NK-92 treated with Interleukin-12 subunit alpha and Interleukin-12 subunit beta, amount 100 ng/mL, for 24 hours (cell line): ENCODE data around the gene INTS6L.
A peak's percentile ranks its signal among the peaks of the same experiment; 100 is the strongest.

Experiments
- DNase-seq: peaks from one replicate; lab custom pipeline; 2025; lab: John Stamatoyannopoulos, UW

Gene INTS6L, protein sequence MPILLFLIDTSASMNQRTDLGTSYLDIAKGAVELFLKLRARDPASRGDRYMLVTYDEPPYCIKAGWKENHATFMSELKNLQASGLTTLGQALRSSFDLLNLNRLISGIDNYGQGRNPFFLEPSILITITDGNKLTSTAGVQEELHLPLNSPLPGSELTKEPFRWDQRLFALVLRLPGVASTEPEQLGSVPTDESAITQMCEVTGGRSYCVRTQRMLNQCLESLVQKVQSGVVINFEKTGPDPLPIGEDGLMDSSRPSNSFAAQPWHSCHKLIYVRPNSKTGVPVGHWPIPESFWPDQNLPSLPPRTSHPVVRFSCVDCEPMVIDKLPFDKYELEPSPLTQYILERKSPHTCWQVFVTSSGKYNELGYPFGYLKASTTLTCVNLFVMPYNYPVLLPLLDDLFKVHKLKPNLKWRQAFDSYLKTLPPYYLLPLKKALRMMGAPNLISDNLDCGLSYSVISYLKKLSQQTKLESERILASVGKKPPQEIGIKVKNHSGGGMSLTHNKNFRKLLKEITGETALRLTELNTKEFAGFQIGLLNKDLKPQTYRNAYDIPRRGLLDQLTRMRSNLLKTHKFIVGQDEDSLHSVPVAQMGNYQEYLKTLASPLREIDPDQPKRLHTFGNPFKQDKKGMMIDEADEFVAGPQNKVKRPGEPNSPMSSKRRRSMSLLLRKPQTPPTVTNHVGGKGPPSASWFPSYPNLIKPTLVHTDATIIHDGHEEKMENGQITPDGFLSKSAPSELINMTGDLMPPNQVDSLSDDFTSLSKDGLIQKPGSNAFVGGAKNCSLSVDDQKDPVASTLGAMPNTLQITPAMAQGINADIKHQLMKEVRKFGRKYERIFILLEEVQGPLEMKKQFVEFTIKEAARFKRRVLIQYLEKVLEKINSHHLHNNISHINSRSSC

DNA sequence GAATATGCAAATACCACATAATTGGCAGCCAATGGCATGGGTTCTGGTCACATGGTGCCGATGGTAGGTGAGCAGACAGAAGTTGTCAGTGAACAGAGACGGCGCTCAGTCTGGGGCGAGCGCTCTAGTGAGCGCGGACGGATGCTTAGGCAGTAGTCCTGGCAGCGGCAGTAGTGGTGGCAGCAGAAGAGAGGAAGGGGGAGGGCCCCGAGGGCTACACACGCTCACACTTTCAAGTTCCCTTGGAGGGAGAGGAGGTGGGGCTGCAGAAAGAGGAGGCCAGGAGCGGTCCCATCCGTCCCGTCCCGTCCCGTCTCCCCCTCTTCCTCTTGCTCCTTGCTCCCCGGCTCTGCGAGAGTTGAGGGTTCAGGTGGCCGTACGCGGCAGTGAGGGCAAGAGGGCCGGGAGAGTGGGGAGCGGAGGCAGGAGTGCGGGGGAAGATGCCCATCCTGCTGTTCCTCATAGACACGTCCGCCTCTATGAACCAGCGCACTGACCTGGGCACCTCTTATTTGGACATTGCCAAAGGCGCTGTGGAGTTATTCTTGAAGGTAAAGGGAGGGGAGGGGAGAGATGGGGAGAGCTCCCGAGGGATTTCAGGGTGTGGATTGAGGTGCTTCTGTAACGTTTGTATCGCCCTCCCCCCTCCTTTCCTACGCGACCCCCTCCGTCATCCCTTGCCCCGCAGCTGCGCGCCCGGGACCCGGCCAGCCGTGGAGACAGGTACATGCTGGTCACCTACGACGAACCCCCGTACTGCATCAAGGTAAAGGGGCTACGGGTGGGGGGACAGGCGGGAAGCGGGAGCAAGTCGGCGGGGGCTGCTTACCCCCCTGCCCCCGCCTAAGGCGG lies at the start of gene INTS6L:
TSS of gene INTS6L (plus strand) at position 108 of the 852 bp plus-strand sequence. CDS start at position 441, 333 bp downstream.
- DNase-seq, result peak; percentile 77

DNA sequence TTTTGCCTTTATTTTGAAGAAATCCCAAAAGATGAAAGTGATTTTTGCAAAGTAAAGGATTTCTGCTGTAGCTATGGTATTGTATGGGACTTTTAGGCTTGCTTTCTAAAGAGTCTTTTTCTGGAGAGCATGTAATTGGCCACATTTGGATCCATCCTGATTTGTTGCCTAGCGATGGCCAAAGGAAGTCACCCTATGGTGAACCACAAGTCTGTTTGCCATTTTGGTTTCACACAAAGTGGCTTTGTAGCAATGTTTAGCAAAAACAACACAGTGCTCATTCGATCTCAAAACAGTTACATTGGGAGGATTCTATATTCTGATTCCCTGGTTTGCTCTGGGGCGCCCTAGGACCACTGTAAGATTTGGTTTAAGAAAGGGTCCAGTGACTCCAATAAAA lies 44.1 kb upstream of the INTS6L start:
- no peak for DNase-seq

DNA sequence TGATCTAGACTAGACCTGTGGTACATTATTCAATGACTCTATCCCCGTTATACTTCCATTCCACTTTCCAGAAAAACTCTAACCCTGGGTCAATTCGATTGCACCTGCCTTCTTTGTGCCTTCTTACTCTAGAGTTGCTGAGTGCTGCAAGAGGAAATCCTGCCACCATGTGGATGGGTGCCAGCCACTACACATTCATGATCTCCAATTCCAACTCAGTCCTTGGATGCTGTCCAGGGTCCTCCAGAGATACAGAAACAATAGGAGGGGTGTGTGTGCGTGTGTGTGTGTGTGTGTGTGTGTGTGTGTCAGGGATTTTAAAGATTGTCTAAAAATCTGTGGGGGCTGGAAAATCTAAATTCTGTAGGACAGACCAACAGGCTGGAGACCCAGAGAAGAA lies 42.9 kb upstream of the INTS6L start:
- no peak for DNase-seq

DNA sequence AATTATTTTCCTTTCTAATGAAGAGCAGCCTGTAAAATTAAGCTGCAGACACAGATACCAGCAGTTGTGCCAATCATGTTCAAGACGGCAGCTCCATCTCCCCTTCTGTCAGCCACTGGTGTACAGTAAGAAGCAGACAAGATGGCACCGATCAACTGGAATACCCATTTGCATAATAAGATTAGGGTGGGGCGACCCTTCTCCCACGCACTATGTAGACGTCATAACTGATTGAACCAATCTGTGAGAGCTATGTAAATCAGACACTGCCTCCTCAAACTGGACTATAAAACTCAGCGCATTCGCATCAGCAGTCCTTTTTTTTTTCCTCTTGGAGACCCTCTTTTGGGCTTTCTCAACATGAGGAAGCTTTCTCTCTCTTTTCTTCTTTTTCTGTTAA lies 40.4 kb upstream of the INTS6L start:
- no peak for DNase-seq

DNA sequence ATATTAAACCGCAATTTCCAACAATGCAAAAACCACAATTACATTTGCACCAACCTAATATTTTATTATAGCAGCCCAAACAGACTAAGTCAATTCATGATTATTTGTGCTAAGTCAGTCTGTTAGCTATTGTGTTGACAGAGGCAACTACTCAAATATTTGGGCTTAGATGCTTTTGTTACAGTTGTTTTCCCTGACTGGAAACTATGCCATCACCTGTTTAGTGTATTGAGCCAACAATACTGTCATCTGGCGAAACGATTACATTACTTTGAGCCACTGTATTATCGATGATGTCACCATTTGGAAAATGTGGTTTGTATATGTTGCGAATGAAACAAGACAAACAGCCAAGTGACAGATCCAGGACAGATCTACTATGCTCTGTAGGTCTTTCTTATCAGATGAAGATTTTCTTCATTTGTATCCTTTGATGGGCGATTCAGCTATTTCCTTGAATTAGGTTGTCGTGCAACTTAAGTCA lies 38.7 kb upstream of the INTS6L start:
- no peak for DNase-seq

DNA sequence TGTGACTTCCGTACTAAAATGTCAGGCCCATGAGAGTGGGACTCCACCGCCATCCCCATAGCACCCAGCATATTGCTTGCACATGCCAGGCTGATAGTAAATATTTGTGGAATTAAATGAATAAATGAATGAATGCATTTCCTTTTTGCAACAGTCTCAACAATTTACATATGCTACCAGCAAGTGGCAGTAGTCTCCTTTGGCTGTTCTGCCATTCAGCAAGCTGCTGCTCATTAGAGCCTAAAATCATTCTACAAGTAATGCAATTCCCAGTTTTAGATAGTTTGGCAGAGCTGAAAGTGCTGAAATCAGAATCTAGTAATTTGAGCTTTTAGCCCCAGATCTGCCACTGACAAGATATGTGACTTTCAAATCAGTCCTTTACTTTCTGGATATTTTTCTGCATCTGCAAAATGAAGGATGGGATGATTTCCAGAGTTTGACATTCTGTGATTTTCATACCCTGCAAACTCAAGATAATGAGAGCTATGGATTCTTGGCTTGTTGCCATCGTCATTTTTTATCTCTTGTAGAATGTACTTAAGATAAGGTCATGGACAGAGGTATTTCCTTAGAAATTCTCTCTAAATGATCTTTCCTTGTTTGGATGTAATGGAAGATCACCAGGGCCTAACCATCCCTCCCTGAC lies 35.7 kb upstream of the INTS6L start:
- DNase-seq, result no peak

DNA sequence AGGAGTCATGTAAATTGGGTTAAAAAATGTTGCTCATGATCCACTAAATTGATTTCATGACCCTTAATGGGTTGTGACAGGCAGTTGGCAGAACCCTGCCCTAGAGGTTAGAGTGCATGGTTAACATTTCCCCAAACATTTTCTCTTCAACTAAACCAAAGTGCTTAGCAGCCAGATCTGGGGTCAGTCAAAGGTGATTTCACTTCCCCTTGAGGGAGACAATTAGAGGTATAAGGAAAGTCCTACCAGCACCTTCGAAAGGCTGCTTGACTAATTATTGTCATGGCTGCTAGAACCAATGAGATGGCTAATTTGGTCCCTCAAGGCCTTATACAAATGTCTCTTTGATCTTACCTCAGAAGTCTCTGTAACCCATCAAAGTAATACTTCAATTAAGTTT lies 30.9 kb upstream of the INTS6L start:
- no peak for DNase-seq

DNA sequence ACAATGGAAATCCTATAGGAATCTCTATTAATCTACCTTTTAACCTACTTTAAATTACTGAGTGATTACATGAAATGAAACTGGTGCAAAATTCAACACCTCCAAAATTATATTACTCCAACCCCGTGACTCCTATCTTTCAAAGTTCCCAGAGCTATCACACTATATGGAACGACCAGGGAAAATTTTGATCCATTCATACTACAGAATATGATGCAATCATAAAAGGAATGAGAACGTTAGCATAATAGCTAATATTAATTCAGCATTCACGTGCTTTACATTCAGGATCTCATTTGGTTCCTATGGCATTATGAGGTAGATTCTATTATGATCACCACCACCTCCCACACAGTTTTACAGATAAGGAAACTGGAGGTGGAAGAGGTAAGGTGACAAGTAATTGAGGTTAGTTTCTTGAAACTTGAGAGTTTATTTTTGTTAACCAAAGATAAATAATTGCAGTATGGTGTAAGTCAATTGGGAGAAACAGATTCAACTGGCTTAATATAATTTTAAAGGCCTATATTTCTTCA lies 29.4 kb upstream of the INTS6L start:
- no peak for DNase-seq

DNA sequence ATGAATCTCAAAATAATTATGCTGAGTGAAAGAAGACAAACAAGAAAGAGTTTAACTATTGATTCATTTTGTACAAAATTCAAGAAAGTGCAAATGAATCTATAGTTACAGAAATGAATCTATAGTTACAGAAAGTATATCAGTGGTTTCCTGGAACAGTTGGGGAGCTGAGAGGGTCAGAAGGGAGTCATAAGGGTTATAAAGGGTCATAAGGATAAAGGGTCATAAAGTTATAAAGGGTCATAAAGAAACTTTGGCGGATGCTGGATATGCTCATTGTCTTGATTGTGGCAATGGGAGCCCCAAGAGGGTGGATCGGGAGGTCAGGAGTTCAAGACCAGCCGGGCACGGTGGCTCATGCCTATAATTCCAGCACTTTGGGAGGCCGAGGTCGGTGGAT lies 26.0 kb upstream of the INTS6L start:
- DNase-seq, result no peak

DNA sequence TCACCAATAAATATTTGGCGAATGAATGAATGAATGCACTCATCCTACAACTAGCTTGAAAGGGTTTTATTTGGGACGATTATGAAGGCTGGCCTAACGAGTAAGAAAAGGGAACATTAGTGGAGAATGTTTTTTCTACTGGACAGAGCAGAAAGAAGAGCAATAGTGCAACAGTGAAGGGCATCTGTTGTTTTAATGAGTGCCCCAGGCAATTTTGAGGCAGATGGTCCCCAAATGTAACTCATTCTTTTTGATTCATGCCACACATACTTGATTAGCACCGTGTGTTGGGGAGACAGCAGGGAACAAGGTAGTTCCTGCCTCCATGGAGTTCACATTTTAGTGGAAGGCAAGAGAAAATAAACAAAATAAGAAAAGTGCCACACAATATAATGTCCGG lies 22.7 kb upstream of the INTS6L start:
- no peak for DNase-seq

DNA sequence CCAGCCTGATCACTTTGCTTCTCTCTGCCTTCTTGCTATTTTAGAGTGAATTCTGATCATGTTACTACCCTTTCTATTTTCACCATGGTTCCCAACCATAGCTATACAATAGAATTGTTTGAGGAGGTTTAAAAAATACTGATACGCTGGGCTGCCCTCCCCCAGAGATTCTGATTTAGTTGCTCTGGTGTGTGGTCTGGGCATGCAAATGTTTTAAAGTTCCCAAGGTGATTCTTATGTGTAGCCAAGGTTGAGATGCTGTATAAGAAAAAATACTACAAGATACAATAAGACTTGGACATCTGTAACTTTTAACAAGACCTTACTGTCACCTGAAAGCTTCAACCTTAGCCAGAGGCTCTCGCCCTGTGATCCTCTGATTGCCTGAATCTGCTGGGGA lies 22.2 kb upstream of the INTS6L start:
- no peak for DNase-seq

DNA sequence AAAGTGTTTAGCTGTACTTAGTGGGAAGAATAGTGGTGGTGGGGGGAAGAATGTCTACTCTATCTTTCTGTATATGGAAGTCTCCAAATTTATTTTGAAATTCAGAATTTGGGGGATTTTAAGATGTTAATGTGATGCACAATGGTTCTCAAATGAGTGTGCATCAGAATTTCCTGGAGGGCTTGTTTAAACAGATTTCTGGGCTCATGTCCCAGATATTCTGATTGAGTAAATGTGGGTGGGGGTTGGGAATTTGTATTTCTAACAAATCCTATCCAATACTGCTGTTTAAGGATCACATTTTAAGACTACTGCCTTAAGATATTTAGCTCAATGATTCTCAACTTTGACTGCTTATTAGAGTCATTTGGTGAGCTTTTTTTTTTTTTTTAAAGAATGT lies 15.1 kb upstream of the INTS6L start:
- no peak for DNase-seq

DNA sequence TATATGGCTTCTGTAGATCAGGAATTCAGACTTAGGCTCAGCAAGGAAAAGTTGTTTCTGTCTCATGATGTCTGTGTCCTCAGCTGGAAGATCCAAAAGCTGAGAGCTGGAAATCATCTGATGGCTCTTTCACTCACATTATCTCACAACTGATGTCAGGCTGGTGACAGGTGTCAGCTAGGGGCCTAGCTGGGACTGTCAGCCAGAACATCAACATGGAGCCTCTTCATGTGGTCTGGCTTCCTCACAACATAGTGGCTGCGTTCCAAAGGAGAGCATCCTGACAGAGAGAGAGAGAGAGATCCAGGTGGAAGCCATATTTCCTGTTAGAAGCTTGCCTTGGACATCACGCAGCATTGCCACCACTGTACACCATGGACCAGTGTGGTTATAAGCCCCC lies 10.6 kb upstream of the INTS6L start:
- DNase-seq, result no peak

DNA sequence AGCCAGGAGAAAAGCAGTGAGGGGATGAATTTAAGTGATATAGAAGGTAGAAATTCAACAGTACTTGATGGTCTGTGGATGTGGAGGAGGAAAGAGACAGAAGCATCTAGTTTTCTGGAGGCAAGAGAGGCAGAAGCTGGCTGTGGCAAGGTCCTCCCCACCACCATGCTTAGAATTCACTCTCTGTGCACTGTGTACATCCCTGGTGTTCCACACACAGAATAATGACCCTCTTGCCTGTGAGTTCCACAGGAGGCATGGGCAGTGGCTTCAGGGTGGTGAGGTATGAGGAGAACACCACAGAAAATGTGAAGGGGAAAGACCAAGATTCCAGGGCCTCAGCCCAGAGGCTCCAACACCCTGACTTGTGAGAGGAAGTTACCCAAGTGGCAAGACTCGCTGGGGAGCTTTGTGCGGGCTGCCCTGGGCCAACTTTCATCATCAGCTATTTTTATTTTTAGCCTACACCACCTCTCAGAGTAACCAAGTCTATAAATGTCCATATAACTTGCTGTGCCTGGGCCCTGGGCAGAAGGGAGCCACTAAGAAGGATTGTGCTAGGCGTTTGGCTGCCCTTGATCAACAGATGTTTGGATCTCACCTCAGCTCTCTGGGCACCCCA lies 7.8 kb upstream of the INTS6L start:
- no peak for DNase-seq

DNA sequence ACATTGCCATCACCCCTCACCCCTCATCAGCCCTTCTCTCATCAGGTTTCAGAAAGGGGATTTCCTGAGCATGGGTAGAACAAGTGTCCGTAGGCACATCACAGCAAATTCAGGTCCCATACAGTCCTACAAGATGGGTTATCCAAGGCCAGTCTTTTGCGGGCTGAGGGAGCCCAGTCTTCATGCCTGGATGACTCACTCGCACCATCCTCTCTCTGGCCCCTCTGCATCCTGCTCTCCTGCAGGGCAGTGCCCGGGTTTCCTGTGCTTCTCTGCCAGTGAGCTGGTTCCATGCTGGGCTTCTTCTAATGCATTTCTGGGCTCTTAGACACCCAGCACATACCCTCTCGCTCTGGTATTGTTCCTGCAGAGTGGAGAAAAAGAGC lies 7.3 kb upstream of the INTS6L start:
- DNase-seq, result no peak

DNA sequence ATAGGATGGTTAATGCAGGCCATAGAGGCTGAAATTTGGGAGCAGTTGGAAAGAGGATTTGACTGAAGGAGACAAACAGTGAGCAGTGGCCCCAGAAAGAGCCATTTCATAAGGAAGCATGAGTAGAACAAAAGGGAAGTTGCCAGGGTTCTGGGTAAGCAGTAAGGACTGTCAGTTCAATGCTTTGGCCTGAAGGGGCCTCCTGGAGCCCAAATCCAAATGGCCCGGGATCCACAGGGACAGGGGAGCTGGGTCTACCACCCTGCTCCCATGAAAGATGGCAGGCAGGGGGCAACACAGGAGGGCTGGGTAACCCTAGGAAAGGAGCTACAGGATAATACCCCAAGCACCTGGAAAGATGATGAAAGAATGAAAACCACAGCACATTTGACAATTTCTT lies 4.1 kb upstream of the INTS6L start:
- no peak for DNase-seq

DNA sequence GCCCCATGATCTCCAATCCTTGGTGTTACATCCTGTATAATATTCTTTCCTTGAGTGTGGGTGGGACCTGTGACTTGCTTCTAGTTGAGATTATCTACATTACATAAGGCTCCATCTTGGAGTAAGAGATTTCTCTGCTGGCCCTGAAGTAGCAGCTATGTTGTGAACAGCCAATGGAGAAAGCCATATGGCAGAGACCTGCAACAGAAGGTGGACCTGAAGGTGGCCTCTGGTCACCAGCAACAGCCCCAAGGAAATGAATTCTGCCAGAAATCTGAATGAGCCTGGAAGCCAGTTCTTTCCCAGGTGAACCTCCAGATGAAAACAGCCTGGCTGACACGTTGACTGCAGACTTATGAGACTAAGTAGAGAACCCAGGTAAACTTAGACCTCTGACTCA lies 2.3 kb upstream of the INTS6L start:
- DNase-seq, result no peak

DNA sequence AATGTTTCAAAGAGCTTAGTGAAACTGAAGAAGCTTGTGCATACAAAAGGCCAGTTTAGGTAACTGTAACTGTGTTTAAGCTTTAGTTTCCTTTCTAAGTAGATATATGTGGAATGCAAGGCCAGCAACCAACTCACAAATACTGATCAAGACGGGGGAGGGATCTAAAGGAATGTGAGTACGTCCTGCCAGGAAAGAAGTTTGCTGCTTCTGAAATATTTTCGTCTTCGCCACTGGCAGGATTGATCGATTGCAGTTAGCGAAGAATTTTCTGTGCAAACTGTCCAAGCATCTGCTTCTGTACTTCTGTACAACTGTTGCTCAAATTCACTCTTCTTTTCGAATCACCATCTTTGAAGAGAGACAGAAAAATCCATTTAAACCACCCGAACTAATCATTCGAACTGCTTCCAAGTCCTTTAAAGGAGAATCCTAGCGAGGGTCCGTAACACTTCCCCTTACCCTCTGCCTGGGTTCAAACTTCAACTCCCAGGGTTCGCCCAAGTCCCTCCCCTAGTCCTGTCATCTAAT lies 373 bp upstream of the INTS6L start:
- DNase-seq, result no peak

DNA sequence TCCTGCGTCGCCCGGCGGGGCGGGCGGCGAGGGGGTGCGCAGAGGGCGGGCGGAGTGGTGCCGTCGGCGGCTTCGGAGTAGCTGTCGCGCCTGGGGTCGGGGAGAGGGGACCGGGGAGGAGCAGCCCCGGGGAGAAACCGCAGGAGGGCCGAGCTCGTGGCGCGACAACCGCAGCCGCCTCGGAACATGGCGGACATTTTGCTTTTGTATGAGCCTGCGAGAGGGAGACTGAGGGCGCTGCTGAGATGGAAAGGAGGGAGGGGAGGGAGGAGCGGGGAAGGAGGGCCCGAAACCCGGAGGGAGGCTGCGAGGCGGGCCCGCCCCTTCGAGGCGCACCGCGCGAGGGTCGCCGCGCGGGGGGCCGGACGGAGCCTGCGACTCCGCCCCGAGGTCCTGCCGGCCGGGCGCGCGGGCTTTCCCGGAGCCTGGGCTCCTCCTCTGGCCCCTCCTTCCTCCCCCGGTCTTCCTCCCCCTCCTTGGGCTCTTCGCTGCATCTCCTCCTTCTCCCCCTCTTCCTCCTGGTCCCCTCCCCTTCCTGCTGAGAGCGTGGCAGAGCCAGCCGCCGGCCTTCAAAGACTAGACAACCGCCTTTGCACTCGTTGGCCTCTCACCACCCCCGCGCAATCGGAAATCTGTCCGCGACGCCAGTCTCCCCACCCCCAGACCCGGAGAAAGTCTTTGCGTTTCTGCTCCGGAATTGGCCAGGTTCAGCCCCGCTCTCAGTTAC lies 1.1 kb downstream of the INTS6L start:
- DNase-seq, result peak; percentile 83

DNA sequence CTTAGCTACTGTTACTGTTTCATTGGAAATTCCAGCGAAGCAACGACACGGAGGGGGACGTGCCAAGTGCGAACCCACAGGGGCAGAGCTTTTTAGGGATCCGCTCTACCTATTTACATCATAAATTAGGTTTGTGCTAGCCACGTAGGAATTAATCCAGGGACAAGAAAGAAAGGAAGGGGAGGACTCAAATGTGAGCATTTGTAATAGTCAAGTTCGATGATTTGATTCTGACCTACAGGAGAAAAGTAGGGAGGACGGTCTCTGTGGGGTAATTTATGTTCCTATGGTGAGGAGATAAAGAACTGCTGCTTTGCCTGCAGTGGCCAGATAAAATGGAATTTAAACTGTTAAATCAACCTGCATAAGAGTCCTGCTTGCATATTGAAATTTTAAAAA lies 1.7 kb downstream of the INTS6L start:
- DNase-seq, result no peak
